SKM-1 (cell line): ENCODE data around the gene VTA1.
"Not testable (repeated sequence)": the region's sequence is repeated elsewhere in the genome, so short reads cannot be mapped to it uniquely, and the experiment has no call there.

Source experiments
- DNase-seq: peaks from one replicate; lab custom pipeline; 2025; ENCODE audit not compliant: unreplicated experiment; lab: John Stamatoyannopoulos, UW

VTA1 gene

DNA sequence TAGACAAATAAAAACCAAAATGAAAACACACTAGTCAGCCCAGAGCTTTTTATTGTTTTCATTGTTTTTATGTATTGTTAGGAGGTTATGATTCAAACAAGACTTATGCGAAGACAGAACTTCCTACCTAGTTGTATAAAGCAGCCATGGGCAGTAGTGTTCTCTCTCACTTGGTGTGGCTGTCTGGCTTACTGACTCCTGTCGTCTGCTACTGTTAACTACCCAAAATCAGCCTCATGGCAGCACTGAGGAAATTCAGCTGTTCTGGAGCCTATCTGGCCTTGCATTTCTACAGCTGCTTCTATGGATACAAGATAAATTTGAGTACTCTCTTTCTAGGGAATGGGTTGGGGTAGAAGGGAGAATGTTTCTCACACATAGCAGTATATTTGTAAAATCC lies 20.4 kb downstream of the VTA1 start:
- no peak for DNase-seq

DNA sequence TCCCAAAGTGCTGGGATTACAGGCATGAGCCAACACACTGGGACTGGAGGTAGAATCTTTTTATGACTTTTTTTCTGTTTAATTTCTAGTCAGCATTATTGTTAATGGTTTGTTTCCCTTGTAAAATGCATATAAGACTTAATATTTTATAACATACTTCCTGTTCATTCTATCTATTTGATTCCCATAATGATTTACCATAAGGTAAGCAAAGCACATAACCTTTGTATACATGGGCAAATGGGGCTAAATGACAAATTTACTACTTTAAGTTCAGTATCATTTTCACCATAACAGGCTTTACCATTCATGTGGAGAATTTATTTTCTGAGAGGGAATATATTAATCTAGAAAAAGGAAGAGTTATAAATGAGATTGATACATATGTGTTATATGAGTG lies 24.3 kb downstream of the VTA1 start:
- DNase-seq = no peak

GRCh38 chr6:142172758-142173157 lies 25.7 kb downstream of the VTA1 start:
- no peak for DNase-seq

GRCh38 chr6:142173980-142174379 lies 26.9 kb downstream of the VTA1 start:
- DNase-seq = no peak

- no peak for DNase-seq
Measured at GRCh38 chr6:142174703-142175102, 27.6 kb downstream of the VTA1 start.

- DNase-seq = no peak
Measured at GRCh38 chr6:142178129-142178528, 31.1 kb downstream of the VTA1 start.

GRCh38 chr6:142182004-142182403 lies 34.9 kb downstream of the VTA1 start:
- DNase-seq = no peak

DNA sequence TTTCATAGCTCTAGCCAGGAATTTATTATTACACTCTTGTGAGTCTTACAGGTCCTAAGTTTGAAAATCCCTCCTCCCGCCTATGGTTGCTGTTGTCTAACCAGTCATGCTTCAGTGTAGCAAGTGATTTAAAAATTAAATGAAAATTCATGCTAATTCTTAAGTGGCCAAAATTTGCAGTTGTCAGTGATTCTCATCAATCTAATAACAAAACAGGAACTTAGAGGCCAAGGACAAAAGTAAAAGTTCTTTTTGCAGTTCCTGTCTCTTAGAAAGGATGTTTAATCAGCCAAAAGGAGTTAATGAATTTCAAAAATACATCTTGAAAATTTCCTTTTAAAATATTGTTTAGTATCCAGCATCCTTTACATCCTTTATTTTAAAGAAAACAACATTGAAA lies 36.3 kb downstream of the VTA1 start:
- no peak for DNase-seq

- DNase-seq = no peak
Measured at GRCh38 chr6:142184307-142184706, 37.2 kb downstream of the VTA1 start.

DNA sequence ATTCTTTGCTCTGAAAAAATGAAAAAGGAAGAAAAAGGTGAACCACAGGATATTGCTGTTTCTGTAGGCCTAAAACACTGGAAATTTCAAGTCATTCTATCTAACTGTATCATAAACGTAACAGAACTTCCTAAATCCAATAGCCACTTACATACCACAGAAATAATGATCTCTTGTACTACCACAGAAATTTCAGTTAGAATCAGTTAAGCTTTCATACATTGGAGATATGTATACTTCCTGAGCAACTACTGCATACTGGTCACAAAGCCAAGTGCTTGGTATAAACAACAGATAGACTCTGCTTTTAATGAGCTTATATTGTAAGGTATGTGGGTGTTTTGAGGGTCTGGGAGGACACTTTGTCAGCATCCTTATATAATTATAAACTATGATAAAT lies 38.6 kb downstream of the VTA1 start:
- DNase-seq = no peak

DNA sequence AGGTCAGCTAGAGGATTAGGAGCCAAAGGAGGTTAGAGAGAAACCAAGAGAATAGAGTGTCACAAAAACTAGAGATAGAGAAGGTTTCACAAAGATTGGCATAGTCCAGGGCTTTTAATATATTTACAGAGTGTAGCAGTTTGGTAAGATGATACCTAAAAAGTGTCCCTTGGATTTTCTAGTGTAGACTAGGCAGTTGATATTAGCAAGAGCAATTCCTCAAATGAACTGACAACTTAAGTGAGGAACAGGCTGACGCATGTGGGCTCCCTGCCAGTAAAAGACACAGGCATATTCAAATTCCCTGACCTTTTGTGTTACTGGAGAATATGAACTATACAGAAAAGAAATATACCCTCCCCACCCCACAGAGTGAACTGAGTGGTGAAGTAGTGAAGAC lies 40.1 kb downstream of the VTA1 start:
- no peak for DNase-seq

- DNase-seq = not testable (repeated sequence)
Measured at GRCh38 chr6:142188341-142188740, 41.3 kb downstream of the VTA1 start.

GRCh38 chr6:142189057-142189456 lies 42.0 kb downstream of the VTA1 start:
- DNase-seq = no peak

DNA sequence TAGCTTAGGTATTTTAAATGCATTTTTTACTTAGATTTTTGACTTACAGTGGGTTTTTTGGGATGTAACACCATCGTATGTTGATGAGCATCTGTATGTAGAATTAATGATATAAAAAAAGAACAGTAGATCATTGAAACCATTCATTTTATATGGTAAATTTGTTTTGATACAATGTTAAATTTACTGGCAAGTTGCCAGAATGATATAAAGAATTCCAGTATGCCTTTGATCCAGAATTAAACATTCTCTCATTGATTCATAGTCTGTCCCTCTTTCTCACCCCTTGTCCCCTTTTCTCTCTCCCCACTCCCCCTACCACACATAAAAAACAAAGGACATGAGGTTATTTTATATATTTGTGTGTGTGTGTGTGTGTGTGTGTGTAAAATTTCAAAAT lies 45.3 kb downstream of the VTA1 start:
- no peak for DNase-seq

DNA sequence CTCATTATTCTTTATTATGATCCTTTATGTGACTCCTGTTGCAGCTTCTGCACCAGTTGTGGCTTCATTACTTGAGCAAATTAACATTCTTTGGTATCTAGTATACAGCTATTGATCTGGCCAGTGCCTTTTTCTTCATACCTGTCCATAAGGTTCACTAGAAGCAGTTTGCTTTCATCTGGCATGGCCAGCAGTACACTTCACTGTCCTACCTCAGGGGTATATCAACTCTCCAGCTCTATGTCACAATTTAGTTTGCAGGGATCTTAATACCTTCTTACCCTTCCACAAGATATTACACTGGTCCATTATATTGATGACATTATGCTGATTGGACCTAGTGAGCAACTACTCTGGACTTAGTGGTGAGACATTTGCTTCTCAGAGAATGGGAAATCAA lies 46.6 kb downstream of the VTA1 start:
- DNase-seq = no peak

- no peak for DNase-seq
Measured at GRCh38 chr6:142195862-142196541, 48.9 kb downstream of the VTA1 start.

DNA sequence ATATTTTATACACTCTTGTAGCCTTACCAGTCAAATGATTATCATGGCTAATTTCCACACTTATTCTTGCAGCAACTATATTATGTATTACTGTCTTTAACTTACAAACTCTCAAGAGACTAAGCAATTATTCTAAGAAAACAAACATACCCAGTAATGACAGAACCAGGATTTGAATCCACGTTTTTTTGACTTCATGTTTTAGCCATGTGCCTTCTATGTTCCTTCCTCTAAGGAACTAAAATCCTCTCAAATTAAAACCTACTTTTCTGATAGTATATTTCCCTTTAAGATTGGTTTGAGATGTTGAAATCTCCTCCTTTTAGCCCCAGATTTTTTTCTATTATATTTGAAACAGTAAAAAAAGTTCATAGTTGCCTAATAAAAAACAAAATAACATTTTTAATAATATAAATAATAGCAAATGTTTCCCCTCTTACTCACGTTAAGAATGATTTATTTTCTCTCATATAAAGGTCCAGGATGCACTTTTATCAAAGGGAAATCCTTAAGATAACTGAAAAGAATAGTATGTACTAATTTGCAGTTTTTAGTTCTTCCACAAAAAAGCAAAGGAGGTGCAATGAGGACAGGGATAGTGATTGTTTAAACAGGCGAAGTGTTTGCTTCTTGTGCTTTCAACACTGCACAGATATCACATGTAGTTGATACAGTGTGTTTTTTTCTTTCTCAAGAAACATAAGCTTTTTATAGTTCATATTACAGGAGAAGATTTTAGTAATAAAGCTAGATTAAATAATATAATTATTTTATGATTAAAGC lies 54.0 kb downstream of the VTA1 start:
- no peak for DNase-seq

DNA sequence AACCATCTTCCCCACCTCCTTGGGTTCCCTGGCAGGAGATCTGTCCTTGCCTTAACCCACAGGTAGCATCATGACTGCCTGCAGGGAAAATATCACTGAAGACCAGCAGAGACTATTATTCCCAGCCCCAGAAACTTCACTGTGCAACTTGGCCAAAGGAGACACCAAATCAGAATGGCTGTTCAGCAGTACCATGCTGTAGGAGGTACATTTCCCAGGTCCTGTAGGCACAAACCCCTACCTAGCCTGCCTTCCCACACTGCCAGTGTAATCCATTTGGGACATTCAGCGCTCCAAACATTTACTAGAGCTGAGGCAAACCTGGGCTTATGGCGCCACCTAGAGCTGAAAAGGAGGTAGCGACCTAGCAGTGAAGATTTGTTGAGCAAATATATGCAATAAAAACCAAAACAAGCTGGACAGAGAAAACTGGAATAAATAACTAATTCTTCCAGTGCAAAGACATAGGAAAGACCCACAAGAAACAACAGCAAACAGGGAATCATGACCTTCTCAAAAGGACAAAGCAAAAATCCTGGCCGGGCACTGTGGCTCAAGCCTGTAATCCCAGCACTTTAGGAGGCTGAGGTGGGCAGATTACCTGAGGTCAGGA lies 60.3 kb downstream of the VTA1 start:
- no peak for DNase-seq

DNA sequence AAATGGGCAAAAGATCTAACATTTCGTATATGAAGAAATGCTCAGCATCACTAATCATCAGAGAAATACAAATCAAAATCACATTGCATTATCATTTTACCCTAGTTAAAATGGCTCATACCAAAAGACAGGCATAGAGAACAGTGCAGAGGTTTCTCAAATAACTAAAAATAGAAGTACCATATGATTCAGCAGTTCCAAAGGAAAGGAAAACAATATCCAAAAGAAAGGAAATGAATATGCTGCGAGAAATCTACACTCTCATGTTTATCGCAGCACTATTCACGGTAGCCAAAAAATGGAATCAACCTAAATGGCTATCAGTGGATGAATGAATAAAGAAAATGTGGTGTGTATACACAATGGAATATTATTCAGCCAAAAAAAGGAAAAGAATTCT lies 63.5 kb downstream of the VTA1 start:
- DNase-seq = no peak

GRCh38 chr6:142213402-142213801 lies 66.3 kb downstream of the VTA1 start:
- no peak for DNase-seq

GRCh38 chr6:142218446-142218845 lies 71.4 kb downstream of the VTA1 start:
- no peak for DNase-seq

DNA sequence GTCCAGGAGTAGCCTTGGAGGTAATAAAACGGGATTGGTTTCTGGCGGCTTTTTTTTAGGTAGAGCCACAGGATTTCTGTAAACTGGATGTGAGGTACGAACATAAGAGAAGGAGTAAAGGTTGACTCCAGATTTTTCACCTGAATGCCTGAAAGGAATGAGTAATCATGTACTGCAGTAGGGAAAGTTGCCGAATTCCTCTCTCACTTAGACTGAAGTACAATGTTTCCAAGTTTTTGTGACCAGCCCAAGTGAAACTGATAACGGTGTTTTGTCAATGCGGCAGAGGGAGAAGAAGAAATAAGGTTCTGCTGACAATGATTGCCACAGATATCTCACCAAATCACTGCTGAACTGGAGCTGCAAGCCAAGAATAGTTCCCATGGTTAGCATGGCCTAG lies 75.0 kb downstream of the VTA1 start:
- no peak for DNase-seq
